ENCODE results near the gene GPD2. TPM values are rescaled to one million over a fixed set of nuclear protein-coding genes. Genes with fewer than 3 reads are reported as not detected.

The GPD2 gene
- total RNA-seq, 1 experiment from 2014 or later: 32.2 TPM

DNA sequence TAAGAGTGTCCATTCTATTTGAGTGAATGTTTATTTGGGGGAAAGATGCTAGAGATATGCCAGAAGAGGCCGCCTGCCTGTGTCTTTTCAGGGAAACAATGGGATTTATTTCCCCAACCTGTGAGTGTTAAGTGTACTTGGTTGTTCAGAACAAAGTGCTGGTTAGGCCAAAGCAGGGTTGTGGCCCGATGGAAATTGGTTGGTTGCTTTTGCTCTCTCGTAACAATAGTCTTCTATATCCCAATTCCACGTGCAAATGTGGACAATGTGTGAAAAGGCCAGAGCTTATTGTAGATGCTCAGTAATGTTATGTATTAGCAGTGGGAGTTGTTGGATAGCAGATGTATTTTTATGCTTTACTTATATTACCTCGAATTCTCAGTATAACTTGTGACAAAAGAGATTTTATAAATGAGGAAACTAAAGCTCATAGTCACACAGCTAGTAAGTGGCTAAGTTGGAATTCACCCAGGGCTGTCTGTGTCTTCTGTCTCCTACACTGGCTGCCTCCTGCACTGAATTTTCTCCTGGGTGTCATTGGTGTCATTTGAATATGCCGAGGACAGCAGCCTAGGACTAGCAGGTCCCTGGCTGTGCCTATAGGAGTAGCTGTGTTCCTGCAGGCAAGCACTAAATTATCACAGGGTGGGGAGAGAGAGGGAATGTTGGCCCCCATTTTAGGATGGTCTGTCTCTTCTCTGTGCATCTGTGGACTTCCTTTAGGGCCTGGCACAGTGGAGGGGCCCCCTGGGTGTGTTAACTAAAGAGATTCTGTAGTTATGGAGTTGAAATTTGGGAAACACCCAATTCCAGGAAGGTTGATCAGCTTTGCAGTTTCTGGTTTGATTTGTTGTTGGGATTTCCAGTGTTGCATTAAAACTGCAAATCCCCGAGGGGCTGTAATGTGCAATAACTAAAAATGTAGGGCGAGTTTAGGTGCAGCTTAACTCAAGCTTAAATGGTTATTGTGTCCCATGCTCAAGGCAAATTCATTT, 21.6 kb downstream of the GPD2 start (continued):
- TF ChIP-seq, protein P1, sequence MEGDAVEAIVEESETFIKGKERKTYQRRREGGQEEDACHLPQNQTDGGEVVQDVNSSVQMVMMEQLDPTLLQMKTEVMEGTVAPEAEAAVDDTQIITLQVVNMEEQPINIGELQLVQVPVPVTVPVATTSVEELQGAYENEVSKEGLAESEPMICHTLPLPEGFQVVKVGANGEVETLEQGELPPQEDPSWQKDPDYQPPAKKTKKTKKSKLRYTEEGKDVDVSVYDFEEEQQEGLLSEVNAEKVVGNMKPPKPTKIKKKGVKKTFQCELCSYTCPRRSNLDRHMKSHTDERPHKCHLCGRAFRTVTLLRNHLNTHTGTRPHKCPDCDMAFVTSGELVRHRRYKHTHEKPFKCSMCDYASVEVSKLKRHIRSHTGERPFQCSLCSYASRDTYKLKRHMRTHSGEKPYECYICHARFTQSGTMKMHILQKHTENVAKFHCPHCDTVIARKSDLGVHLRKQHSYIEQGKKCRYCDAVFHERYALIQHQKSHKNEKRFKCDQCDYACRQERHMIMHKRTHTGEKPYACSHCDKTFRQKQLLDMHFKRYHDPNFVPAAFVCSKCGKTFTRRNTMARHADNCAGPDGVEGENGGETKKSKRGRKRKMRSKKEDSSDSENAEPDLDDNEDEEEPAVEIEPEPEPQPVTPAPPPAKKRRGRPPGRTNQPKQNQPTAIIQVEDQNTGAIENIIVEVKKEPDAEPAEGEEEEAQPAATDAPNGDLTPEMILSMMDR (IDR thresholded peaks at IDR 0.05): no peak
- TF ChIP-seq, protein P2, sequence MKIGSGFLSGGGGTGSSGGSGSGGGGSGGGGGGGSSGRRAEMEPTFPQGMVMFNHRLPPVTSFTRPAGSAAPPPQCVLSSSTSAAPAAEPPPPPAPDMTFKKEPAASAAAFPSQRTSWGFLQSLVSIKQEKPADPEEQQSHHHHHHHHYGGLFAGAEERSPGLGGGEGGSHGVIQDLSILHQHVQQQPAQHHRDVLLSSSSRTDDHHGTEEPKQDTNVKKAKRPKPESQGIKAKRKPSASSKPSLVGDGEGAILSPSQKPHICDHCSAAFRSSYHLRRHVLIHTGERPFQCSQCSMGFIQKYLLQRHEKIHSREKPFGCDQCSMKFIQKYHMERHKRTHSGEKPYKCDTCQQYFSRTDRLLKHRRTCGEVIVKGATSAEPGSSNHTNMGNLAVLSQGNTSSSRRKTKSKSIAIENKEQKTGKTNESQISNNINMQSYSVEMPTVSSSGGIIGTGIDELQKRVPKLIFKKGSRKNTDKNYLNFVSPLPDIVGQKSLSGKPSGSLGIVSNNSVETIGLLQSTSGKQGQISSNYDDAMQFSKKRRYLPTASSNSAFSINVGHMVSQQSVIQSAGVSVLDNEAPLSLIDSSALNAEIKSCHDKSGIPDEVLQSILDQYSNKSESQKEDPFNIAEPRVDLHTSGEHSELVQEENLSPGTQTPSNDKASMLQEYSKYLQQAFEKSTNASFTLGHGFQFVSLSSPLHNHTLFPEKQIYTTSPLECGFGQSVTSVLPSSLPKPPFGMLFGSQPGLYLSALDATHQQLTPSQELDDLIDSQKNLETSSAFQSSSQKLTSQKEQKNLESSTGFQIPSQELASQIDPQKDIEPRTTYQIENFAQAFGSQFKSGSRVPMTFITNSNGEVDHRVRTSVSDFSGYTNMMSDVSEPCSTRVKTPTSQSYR (CRISPR knock-in tag; IDR thresholded peaks at IDR 0.05): no peak
- no peak for TF ChIP-seq SP1 (CRISPR knock-in tag; conservative IDR thresholded peaks at IDR 0.05)
- TF ChIP-seq ZNF671 (CRISPR knock-in tag; IDR thresholded peaks at IDR 0.05): no peak
- no peak for TF ChIP-seq NR1H2 (CRISPR knock-in tag; IDR thresholded peaks at IDR 0.05)
- no peak for TF ChIP-seq ZNF219 (CRISPR knock-in tag; IDR thresholded peaks at IDR 0.05; ENCODE audit: borderline replicate concordance)
- TF ChIP-seq IRF2 (CRISPR knock-in tag; IDR thresholded peaks at IDR 0.05; ENCODE audit: borderline replicate concordance, low read depth): no peak
- no peak for TF ChIP-seq ESRRA (CRISPR knock-in tag; IDR thresholded peaks at IDR 0.05; ENCODE audit: borderline replicate concordance)
- TF ChIP-seq SOX15 (CRISPR knock-in tag; IDR thresholded peaks at IDR 0.05): no peak
- no peak for TF ChIP-seq ZNF423 (CRISPR knock-in tag; IDR thresholded peaks at IDR 0.05)
- no peak for TF ChIP-seq TCF7 (CRISPR knock-in tag; IDR thresholded peaks at IDR 0.05; ENCODE audit: low read depth)

DNA sequence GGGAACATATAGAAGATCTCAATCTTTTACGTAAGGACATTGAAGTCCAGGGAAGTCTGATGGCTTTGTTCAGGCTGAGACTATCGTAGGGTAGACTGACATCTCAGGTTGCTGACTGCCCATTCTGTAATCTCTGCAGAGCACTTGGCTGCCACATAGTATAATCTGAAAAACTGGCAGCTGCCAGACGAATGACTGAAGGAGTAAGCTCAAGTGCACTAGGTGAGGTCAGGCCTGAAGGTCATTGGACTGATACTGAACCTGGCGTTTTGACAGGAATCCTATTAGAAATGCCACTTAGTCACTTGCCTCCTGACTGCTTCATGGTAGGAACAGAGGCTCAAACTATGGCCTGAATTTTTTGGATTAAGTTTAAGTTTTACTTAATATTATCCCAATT, 23.5 kb downstream of the GPD2 start:
- H3K27ac Mint-ChIP-seq: 0 out of 2 replicates have a peak overlapping the region, but pooled peaks have one; percentile 35
- DNase-seq (ENCODE audit: low spot score) (no peak), ATAC-seq (no peak)
- H3K27me3 Mint-ChIP-seq (ENCODE audit: low read depth): no peaks in the 10 kb centered on the region
- H3K9me3 Mint-ChIP-seq: peaks cover 3% of the 10 kb centered on the region; the same call in 1 of the 2 replicates
- no peaks in the 10 kb centered on the region for H3K36me3 Mint-ChIP-seq
- CTCF ChIA-PET: interaction anchor here (0.6 kb wide), 1 partner anchor 78 kb away, joined by 3 read pairs; no protein-coding TSS in a partner anchor
- TF ChIP-seq NFYB (CRISPR knock-in tag; conservative IDR thresholded peaks at IDR 0.05; ENCODE audit: low read depth) (no peak), FOXJ3 (CRISPR knock-in tag; IDR thresholded peaks at IDR 0.05; ENCODE audit: borderline replicate concordance) (no peak), ZNF232 (CRISPR knock-in tag; IDR thresholded peaks at IDR 0.05) (no peak)
- TF ChIP-seq, protein P3, sequence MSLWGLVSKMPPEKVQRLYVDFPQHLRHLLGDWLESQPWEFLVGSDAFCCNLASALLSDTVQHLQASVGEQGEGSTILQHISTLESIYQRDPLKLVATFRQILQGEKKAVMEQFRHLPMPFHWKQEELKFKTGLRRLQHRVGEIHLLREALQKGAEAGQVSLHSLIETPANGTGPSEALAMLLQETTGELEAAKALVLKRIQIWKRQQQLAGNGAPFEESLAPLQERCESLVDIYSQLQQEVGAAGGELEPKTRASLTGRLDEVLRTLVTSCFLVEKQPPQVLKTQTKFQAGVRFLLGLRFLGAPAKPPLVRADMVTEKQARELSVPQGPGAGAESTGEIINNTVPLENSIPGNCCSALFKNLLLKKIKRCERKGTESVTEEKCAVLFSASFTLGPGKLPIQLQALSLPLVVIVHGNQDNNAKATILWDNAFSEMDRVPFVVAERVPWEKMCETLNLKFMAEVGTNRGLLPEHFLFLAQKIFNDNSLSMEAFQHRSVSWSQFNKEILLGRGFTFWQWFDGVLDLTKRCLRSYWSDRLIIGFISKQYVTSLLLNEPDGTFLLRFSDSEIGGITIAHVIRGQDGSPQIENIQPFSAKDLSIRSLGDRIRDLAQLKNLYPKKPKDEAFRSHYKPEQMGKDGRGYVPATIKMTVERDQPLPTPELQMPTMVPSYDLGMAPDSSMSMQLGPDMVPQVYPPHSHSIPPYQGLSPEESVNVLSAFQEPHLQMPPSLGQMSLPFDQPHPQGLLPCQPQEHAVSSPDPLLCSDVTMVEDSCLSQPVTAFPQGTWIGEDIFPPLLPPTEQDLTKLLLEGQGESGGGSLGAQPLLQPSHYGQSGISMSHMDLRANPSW (CRISPR knock-in tag; conservative IDR thresholded peaks at IDR 0.05; ENCODE audit: low read depth): no peak
- TF ChIP-seq, protein P4, sequence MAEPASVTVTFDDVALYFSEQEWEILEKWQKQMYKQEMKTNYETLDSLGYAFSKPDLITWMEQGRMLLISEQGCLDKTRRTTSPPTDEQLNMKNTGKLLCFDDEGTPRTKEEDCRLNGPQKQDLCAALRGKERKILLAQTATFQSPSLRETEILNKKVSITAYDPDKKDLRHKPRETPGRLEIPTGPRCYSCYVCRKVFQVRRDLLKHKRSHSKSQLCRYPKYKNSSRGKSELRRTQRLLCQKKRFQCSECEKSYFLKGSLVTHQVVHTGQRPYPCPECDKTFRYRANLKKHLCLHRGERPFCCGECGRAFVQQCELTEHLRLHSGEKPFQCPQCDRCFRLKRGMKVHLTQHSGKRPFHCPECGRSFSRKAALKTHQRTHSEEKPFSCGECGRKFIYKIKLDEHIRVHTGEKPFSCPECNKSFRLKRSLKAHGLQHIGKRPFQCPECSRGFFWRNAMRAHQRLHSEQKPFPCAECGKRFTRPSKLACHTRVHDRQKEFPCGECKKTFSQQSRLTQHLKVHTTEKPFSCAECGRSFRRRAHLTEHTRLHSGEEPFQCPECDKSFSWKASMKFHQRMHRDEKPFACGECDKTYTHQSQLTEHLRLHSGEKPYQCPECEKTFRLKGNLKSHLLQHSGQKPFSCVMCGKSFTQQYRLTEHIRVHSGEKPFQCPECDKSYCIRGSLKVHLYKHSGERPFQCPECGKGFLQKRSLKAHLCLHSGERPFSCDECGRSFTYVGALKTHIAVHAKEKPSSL (CRISPR knock-in tag; conservative IDR thresholded peaks at IDR 0.05): no peak
- TF ChIP-seq, protein P5, sequence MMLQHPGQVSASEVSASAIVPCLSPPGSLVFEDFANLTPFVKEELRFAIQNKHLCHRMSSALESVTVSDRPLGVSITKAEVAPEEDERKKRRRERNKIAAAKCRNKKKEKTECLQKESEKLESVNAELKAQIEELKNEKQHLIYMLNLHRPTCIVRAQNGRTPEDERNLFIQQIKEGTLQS (CRISPR knock-in tag; conservative IDR thresholded peaks at IDR 0.05): no peak
- TF ChIP-seq, protein P6, sequence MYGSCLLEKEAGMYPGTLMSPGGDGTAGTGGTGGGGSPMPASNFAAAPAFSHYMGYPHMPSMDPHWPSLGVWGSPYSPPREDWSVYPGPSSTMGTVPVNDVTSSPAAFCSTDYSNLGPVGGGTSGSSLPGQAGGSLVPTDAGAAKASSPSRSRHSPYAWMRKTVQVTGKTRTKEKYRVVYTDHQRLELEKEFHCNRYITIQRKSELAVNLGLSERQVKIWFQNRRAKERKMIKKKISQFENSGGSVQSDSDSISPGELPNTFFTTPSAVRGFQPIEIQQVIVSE (CRISPR knock-in tag; IDR thresholded peaks at IDR 0.05; ENCODE audit: borderline replicate concordance): no peak
- no peak overlapping the region for H3K4me3 Mint-ChIP-seq
- POLR2A ChIA-PET: interaction anchor here (0.7 kb wide), 1 partner anchor 30 kb away, joined by 3 read pairs; no protein-coding TSS in a partner anchor
- H3K4me1 Mint-ChIP-seq: peaks cover 12% of the 10 kb centered on the region
